ENCODE data around the gene WAPL. TPM values are rescaled to one million over a fixed set of nuclear protein-coding genes. Genes with fewer than 3 reads are reported as not detected.
A peak's percentile ranks its signal among the peaks of the same experiment; 100 is the strongest.

The WAPL gene
- total RNA-seq, 1 donor from 2014 or later, result 50.2 TPM

GRCh38 chr10:86483664-86484063 lies 37.9 kb downstream of the WAPL start:
- no peak for DNase-seq (ENCODE audit: low spot score)
- no peak overlapping the region for H3K27ac Mint-ChIP-seq
- H3K4me1 Mint-ChIP-seq (ENCODE audit: low read depth), result peaks cover 11% of the 10 kb centered on the region
- no peaks in the 10 kb centered on the region for H3K9me3 Mint-ChIP-seq
- peaks cover 21% of the 10 kb centered on the region for H3K36me3 Mint-ChIP-seq (ENCODE audit: low read depth)
- H3K4me3 Mint-ChIP-seq, result no peak overlapping the region
- no peaks in the 10 kb centered on the region for H3K27me3 Mint-ChIP-seq (ENCODE audit: insufficient read depth)
- intact Hi-C loops (cut with micrococcal nuclease), result no loop called here

- no peaks in the 10 kb centered on the region for H3K9me3 Mint-ChIP-seq
- no peak overlapping the region for H3K27ac Mint-ChIP-seq
- no peak for DNase-seq (ENCODE audit: low spot score)
- H3K36me3 Mint-ChIP-seq (ENCODE audit: low read depth), result peaks cover 16% of the 10 kb centered on the region
- intact Hi-C loops (cut with micrococcal nuclease), result no loop called here
- no peaks in the 10 kb centered on the region for H3K27me3 Mint-ChIP-seq (ENCODE audit: insufficient read depth)
- peaks cover 6% of the 10 kb centered on the region for H3K4me1 Mint-ChIP-seq (ENCODE audit: low read depth)
- H3K4me3 Mint-ChIP-seq, result no peak overlapping the region
Observed at GRCh38 chr10:86481761-86482160, 39.8 kb downstream of the WAPL start.

DNA sequence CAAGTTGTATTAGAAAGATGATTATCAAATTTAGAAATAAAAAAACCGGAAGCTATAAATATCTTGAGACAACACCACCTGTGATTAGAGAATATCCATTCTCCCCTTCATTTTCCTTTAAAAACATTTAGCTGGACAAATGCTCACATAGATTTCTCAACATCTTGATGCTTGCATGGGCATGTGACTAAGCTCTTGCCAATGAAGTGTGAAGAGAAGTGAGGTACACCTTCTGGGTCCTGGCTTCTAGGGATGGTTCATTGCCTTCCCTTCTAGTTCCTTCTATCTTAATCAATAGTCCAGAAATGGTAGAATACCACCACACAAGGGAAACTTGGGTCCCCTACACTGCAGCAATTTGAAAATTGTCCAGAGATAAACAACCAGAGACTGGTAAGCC lies 41.0 kb downstream of the WAPL start:
- Mint-ChIP-seq H3K36me3 (ENCODE audit: low read depth) (peaks cover 15% of the 10 kb centered on the region), H3K4me1 (ENCODE audit: low read depth) (no peaks in the 10 kb centered on the region), H3K9me3 (no peaks in the 10 kb centered on the region), H3K27me3 (ENCODE audit: insufficient read depth) (no peaks in the 10 kb centered on the region), H3K27ac (no peak overlapping the region), H3K4me3 (no peak overlapping the region)
- no peak for DNase-seq (ENCODE audit: low spot score)
- intact Hi-C loops (cut with micrococcal nuclease), result no loop called here

- Mint-ChIP-seq H3K27ac (no peak overlapping the region), H3K36me3 (ENCODE audit: low read depth) (peaks cover 30% of the 10 kb centered on the region), H3K9me3 (no peaks in the 10 kb centered on the region), H3K4me3 (no peak overlapping the region), H3K27me3 (ENCODE audit: insufficient read depth) (no peaks in the 10 kb centered on the region), H3K4me1 (ENCODE audit: low read depth) (no peaks in the 10 kb centered on the region)
- intact Hi-C loops (cut with micrococcal nuclease), result no loop called here
- no peak for DNase-seq (ENCODE audit: low spot score)
Observed at GRCh38 chr10:86472061-86472460, 49.5 kb downstream of the WAPL start.

DNA sequence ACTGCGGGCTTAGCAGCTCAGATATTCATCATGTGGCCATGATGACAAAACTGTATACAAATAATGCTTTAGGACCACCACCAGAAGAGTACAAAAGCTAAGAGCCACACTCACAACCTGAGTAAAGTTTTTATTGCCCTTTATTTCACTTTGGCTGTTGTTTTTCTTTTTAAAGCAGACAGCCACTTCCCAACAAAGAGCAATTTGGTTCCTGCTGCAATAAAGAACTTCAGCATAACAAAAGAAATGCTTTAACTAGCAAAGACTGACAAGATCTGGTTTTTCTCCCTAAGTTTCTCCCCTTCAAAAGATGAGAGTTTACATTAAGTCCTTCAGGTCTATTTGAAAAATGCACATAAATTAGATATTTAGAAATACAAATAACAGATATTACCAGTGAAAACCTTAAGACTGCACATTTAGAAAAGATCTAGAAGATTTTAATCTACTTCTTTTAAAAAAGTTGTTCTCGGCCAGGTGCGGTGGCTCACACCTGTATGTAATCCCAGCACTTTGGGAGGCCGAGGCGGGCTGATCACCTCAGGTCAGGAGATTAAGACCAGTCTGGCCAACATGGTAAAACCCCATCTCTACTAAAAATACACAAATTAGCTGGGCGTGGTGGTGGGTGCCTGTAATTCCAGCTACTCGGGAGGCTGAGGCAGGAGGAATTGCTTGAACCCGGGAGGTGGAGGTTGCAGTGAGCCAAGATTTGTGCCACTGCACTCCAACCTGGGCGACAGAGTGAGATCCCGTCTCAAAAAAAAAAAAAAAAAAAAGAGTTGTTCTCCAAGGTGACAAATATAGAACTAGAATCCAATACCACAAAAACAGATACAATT lies 59.4 kb downstream of the WAPL start:
- no peaks in the 10 kb centered on the region for H3K4me1 Mint-ChIP-seq (ENCODE audit: low read depth)
- no peak for DNase-seq (ENCODE audit: low spot score)
- intact Hi-C loops (cut with micrococcal nuclease), result no loop called here
- H3K4me3 Mint-ChIP-seq, result no peak overlapping the region
- H3K36me3 Mint-ChIP-seq (ENCODE audit: low read depth), result peaks cover 37% of the 10 kb centered on the region
- H3K27ac Mint-ChIP-seq, result no peak overlapping the region
- H3K9me3 Mint-ChIP-seq, result no peaks in the 10 kb centered on the region
- no peaks in the 10 kb centered on the region for H3K27me3 Mint-ChIP-seq (ENCODE audit: insufficient read depth)

- Mint-ChIP-seq H3K27me3 (ENCODE audit: insufficient read depth) (no peaks in the 10 kb centered on the region), H3K9me3 (no peaks in the 10 kb centered on the region), H3K36me3 (ENCODE audit: low read depth) (peaks cover 55% of the 10 kb centered on the region), H3K27ac (no peak overlapping the region), H3K4me1 (ENCODE audit: low read depth) (peaks cover 26% of the 10 kb centered on the region), H3K4me3 (no peak overlapping the region)
- DNase-seq (ENCODE audit: low spot score), result no peak
- intact Hi-C loops (cut with micrococcal nuclease), result no loop called here
Observed at GRCh38 chr10:86451604-86451960, 70.0 kb downstream of the WAPL start.

- H3K27ac Mint-ChIP-seq, result no peak overlapping the region
- H3K4me1 Mint-ChIP-seq (ENCODE audit: low read depth), result peaks cover 31% of the 10 kb centered on the region
- DNase-seq (ENCODE audit: low spot score), result no peak
- peaks cover 57% of the 10 kb centered on the region for H3K36me3 Mint-ChIP-seq (ENCODE audit: low read depth)
- intact Hi-C loops (cut with micrococcal nuclease), result no loop called here
- H3K27me3 Mint-ChIP-seq (ENCODE audit: insufficient read depth), result no peaks in the 10 kb centered on the region
- no peak overlapping the region for H3K4me3 Mint-ChIP-seq
- H3K9me3 Mint-ChIP-seq, result no peaks in the 10 kb centered on the region
Observed at GRCh38 chr10:86450806-86451603, 70.6 kb downstream of the WAPL start.

DNA sequence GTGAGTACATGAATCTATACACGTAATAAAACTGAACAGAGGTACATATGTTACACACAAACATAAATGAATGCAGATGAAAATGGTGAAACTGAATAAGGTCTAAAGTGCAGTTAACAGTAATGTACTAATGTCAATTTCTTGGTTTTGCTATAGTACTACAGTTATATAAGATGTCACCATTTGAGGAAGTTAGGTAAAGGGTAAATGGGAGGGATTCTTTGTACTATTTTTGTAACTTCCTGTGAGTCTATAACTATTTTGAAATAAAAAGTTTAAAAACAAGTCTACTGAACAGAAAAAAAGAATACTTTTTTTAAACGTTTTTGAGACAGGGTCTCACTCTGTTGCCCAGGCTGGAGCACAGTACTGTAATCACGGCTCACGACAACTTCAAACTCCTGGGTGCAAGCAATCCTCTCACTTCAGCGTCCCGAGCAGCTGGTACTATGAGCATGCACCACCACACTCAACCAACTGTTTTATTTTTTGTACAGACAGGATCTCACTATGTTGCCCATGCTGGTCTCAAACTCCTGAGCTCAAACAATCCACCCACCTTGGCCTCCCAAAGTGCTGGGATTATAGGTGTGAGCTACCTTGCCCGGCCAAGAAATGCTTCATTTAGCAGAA lies 71.5 kb downstream of the WAPL start:
- no peaks in the 10 kb centered on the region for H3K27me3 Mint-ChIP-seq (ENCODE audit: insufficient read depth)
- peaks cover 31% of the 10 kb centered on the region for H3K4me1 Mint-ChIP-seq (ENCODE audit: low read depth)
- H3K9me3 Mint-ChIP-seq, result no peaks in the 10 kb centered on the region
- intact Hi-C loops (cut with micrococcal nuclease), result no loop called here
- peaks cover 59% of the 10 kb centered on the region for H3K36me3 Mint-ChIP-seq (ENCODE audit: low read depth)
- DNase-seq (ENCODE audit: low spot score), result no peak
- no peak overlapping the region for H3K27ac Mint-ChIP-seq
- H3K4me3 Mint-ChIP-seq, result no peak overlapping the region

DNA sequence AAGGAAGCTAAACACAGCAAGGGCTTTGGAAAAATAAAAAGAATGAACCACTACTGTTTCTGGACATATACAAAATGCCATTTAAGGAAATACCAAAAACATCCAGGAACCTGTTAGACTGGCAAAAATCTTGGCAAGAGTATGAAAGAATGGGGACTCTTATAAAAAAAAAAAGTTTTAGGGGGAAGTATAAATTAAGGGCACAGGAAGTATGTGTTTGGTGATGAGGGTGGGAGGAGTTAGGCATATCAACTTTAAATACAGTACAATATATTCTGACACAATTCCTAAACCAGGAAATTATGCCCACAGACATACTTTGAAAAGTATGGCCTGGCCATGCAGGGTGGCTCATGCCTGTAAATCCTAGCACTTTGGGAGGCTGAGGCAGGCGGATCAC lies 74.2 kb downstream of the WAPL start:
- H3K4me3 Mint-ChIP-seq, result no peak overlapping the region
- intact Hi-C loops (cut with micrococcal nuclease), result no loop called here
- H3K9me3 Mint-ChIP-seq, result no peaks in the 10 kb centered on the region
- H3K4me1 Mint-ChIP-seq (ENCODE audit: low read depth), result peaks cover 31% of the 10 kb centered on the region
- DNase-seq (ENCODE audit: low spot score), result no peak
- peaks cover 61% of the 10 kb centered on the region for H3K36me3 Mint-ChIP-seq (ENCODE audit: low read depth)
- peak overlapping the region; percentile 24 for H3K27ac Mint-ChIP-seq
- no peaks in the 10 kb centered on the region for H3K27me3 Mint-ChIP-seq (ENCODE audit: insufficient read depth)

- H3K36me3 Mint-ChIP-seq (ENCODE audit: low read depth), result peaks cover 60% of the 10 kb centered on the region
- no peak overlapping the region for H3K4me3 Mint-ChIP-seq
- H3K4me1 Mint-ChIP-seq (ENCODE audit: low read depth), result peaks cover 31% of the 10 kb centered on the region
- intact Hi-C loops (cut with micrococcal nuclease), result no loop called here
- no peaks in the 10 kb centered on the region for H3K9me3 Mint-ChIP-seq
- DNase-seq (ENCODE audit: low spot score), result no peak
- no peaks in the 10 kb centered on the region for H3K27me3 Mint-ChIP-seq (ENCODE audit: insufficient read depth)
- peak overlapping the region; percentile 24 for H3K27ac Mint-ChIP-seq
Observed at GRCh38 chr10:86446987-86447386, 74.6 kb downstream of the WAPL start.

GRCh38 chr10:86446440-86446839 lies 75.2 kb downstream of the WAPL start:
- H3K36me3 Mint-ChIP-seq (ENCODE audit: low read depth), result peaks cover 58% of the 10 kb centered on the region
- H3K4me3 Mint-ChIP-seq, result no peak overlapping the region
- H3K9me3 Mint-ChIP-seq, result no peaks in the 10 kb centered on the region
- no peaks in the 10 kb centered on the region for H3K27me3 Mint-ChIP-seq (ENCODE audit: insufficient read depth)
- intact Hi-C loops (cut with micrococcal nuclease), result no loop called here
- DNase-seq (ENCODE audit: low spot score), result no peak
- peaks cover 34% of the 10 kb centered on the region for H3K4me1 Mint-ChIP-seq (ENCODE audit: low read depth)
- H3K27ac Mint-ChIP-seq, result peak overlapping the region; percentile 6

GRCh38 chr10:86443936-86444335 lies 77.7 kb downstream of the WAPL start:
- DNase-seq (ENCODE audit: low spot score), result no peak
- Mint-ChIP-seq H3K4me3 (no peak overlapping the region), H3K27ac (no peak overlapping the region), H3K9me3 (no peaks in the 10 kb centered on the region), H3K36me3 (ENCODE audit: low read depth) (peaks cover 56% of the 10 kb centered on the region), H3K4me1 (ENCODE audit: low read depth) (peaks cover 40% of the 10 kb centered on the region), H3K27me3 (ENCODE audit: insufficient read depth) (no peaks in the 10 kb centered on the region)
- intact Hi-C loops (cut with micrococcal nuclease), result no loop called here

DNA sequence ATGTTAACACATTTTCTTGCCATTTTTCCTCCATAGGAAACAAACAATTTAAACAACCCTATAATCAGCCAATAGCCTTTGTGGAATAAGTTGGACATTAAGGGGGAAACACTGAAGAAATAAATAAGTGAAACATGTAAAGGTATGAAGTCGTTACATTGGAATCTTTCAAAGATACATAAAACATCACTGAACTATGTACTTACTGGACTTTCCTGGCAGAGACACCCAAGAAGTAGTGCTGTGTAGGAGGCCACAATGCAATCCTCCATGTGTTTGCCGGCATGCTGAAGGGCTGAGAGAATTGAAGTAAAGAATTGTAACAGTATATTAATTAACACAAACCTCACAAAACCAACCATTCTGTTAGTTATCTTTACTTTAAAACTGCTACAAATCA lies 78.5 kb downstream of the WAPL start:
- Mint-ChIP-seq H3K4me3 (no peak overlapping the region), H3K27me3 (ENCODE audit: insufficient read depth) (no peaks in the 10 kb centered on the region), H3K4me1 (ENCODE audit: low read depth) (peaks cover 46% of the 10 kb centered on the region), H3K9me3 (no peaks in the 10 kb centered on the region), H3K36me3 (ENCODE audit: low read depth) (peaks cover 57% of the 10 kb centered on the region), H3K27ac (no peak overlapping the region)
- no peak for DNase-seq (ENCODE audit: low spot score)
- intact Hi-C loops (cut with micrococcal nuclease), result no loop called here

Measured in activated T-helper 1 cell treated with anti-CD3 and anti-CD28 coated beads, Interleukin-12 subunit alpha, Interleukin-12 subunit beta, Interleukin-2, Interleukin-4 antibody, amounts not matched to agents 30 ng/mL and 10 ng/mL and 1 ng/mL, durations not matched to agents 14 hours and 24 hours and 36 hours (primary cell).